Neutrophil (primary cell): ENCODE data around the gene SMYD3.

ENCODE experiments used
- H3K27ac ChIP-seq: fragments of 200-600 bp; sonication (generic); 2 replicates; pipeline ENCODE4 v1.5.1; 2016; ENCODE audit warnings: mild to moderate bottlenecking, moderate library complexity
- H3K27me3 ChIP-seq: fragments of 200-600 bp; sonication (generic); 2 replicates; pipeline ENCODE4 v1.6.0; 2016; ENCODE audit warnings: mild to moderate bottlenecking
- H3K36me3 ChIP-seq: fragments of 200-600 bp; sonication (generic); 2 replicates; pipeline ENCODE4 v1.5.1; 2017
- H3K4me1 ChIP-seq, 2 experiments: fragments of 200-600 bp in 1 of 2; sonication (generic) in 1 of 2; 1 replicate in 1 of 2; 2 replicates in 1 of 2; pipeline versions ENCODE4 v1.5.1 to v1.6.1; 2013 to 2016; ENCODE audit warnings: low read depth in 1 of 2, low read length in 1 of 2, mild to moderate bottlenecking in 1 of 2, moderate library complexity in 1 of 2; ENCODE audit not compliant: control insufficient read depth in 1 of 2, insufficient read depth in 1 of 2
- H3K4me3 ChIP-seq, 2 experiments: fragments of 200-600 bp in 1 of 2; sonication (generic) in 1 of 2; 1 replicate in 1 of 2; 2 replicates in 1 of 2; pipeline ENCODE4 v1.5.1; 2013 to 2016; ENCODE audit warnings: low read depth in 1 of 2, low read length in 1 of 2, mild to moderate bottlenecking in 1 of 2, moderate library complexity in 1 of 2
- H3K9me3 ChIP-seq: fragments of 200-600 bp; sonication (generic); 2 replicates; pipeline ENCODE4 v1.5.1; 2016
- CTCF ChIP-seq: fragments of 200-600 bp; sonication (generic); IDR thresholded peaks from 2 replicates; pipeline ENCODE4 v1.5.1; 2016; ENCODE audit warnings: antibody characterized with exemption

SMYD3 gene

GRCh38 chr1:246146804-246147523 lies 360.1 kb downstream of the SMYD3 start:
- Histone ChIP-seq H3K4me1 (no peaks in the 10 kb centered on the region), H3K36me3 (no peaks in the 10 kb centered on the region), H3K27me3 (no peaks in the 10 kb centered on the region), H3K27ac (no peak overlapping the region), H3K4me3 (no peak overlapping the region), H3K9me3 (no peaks in the 10 kb centered on the region)
- TF ChIP-seq CTCF, result no peak

GRCh38 chr1:246145900-246146299 lies 361.2 kb downstream of the SMYD3 start:
- Histone ChIP-seq H3K27me3 (no peaks in the 10 kb centered on the region), H3K27ac (no peak overlapping the region), H3K36me3 (no peaks in the 10 kb centered on the region), H3K4me1 (no peaks in the 10 kb centered on the region), H3K9me3 (no peaks in the 10 kb centered on the region), H3K4me3 (no peak overlapping the region)
- no peak for TF ChIP-seq CTCF

- Histone ChIP-seq H3K27me3 (no peaks in the 10 kb centered on the region), H3K27ac (no peak overlapping the region), H3K36me3 (no peaks in the 10 kb centered on the region), H3K9me3 (no peaks in the 10 kb centered on the region), H3K4me3 (no peak overlapping the region), H3K4me1 (no peaks in the 10 kb centered on the region)
- TF ChIP-seq CTCF, result no peak
Measured at GRCh38 chr1:246144931-246145330, 362.1 kb downstream of the SMYD3 start.

GRCh38 chr1:246142320-246142893 lies 364.7 kb downstream of the SMYD3 start:
- H3K36me3 ChIP-seq, result no peaks in the 10 kb centered on the region
- no peaks in the 10 kb centered on the region for H3K27me3 ChIP-seq
- no peak overlapping the region for H3K4me3 ChIP-seq
- no peak for TF ChIP-seq CTCF
- no peaks in the 10 kb centered on the region for H3K9me3 ChIP-seq
- H3K4me1 ChIP-seq, result no peaks in the 10 kb centered on the region
- no peak overlapping the region for H3K27ac ChIP-seq

GRCh38 chr1:246141306-246141705 lies 365.8 kb downstream of the SMYD3 start:
- H3K4me3 ChIP-seq, result no peak overlapping the region
- no peaks in the 10 kb centered on the region for H3K4me1 ChIP-seq
- H3K27ac ChIP-seq, result no peak overlapping the region
- no peaks in the 10 kb centered on the region for H3K36me3 ChIP-seq
- no peaks in the 10 kb centered on the region for H3K27me3 ChIP-seq
- H3K9me3 ChIP-seq, result no peaks in the 10 kb centered on the region
- no peak for TF ChIP-seq CTCF
